Osteoblast (primary cell): ENCODE data around the gene ZC3H18. TPM values are rescaled to one million over a fixed set of nuclear protein-coding genes. Genes with fewer than 3 reads are reported as not detected.

Experiments
- DNase-seq: peaks from one replicate; pipeline ENCODE4 v3.0.0; 2011; ENCODE audit warnings: low spot score, mixed read lengths; ENCODE audit not compliant: insufficient read length; ENCODE audit errors: missing footprints
- H2AFZ ChIP-seq: 2 replicates; pipeline ENCODE4 v1.6.0; 2011; ENCODE audit warnings: mild to moderate bottlenecking, low read length
- H3K27ac ChIP-seq: 2 replicates; pipeline ENCODE4 v1.5.1; 2011; ENCODE audit warnings: mild to moderate bottlenecking, low read depth, low read length, moderate library complexity
- H3K27me3 ChIP-seq: 2 replicates; pipeline ENCODE4 v1.6.0; 2012; ENCODE audit warnings: mild to moderate bottlenecking, control low read depth, inconsistent platforms, low read length, moderate library complexity; ENCODE audit not compliant: insufficient read depth
- H3K36me3 ChIP-seq: 2 replicates; pipeline ENCODE4 v1.5.1; 2011; ENCODE audit warnings: mild to moderate bottlenecking, low read length, control low read depth, moderate library complexity; ENCODE audit not compliant: insufficient read depth
- H3K4me1 ChIP-seq: 2 replicates; pipeline ENCODE4 v1.5.1; 2011; ENCODE audit warnings: mild to moderate bottlenecking, low read length, control low read depth, moderate library complexity; ENCODE audit not compliant: insufficient read depth
- H3K4me2 ChIP-seq: 2 replicates; pipeline ENCODE4 v1.6.0; 2011; ENCODE audit warnings: mild to moderate bottlenecking, low read length; ENCODE audit not compliant: insufficient read depth
- H3K4me3 ChIP-seq: fragments of 200-600 bp; sonication (generic); 3 replicates; pipeline ENCODE4 v1.5.1; 2012; ENCODE audit warnings: mild to moderate bottlenecking, low read length, inconsistent platforms; ENCODE audit not compliant: insufficient read depth
- H3K79me2 ChIP-seq: 2 replicates; pipeline ENCODE4 v1.6.0; 2012; ENCODE audit warnings: mild to moderate bottlenecking, low read length, control low read depth, inconsistent platforms; ENCODE audit not compliant: insufficient read depth
- H3K9me3 ChIP-seq: 2 replicates; pipeline ENCODE4 v1.5.1; 2011; ENCODE audit warnings: low read depth, low read length, control low read depth
- H4K20me1 ChIP-seq: 2 replicates; pipeline ENCODE4 v1.6.0; 2012; ENCODE audit warnings: mild to moderate bottlenecking, low read length, control low read depth; ENCODE audit not compliant: insufficient read depth
- CTCF ChIP-seq: IDR thresholded peaks from 2 replicates; pipeline ENCODE4 v1.5.1; 2011; ENCODE audit warnings: mild to moderate bottlenecking, low read depth, low read length, moderate library complexity; ENCODE audit errors: extremely low read depth
- total RNA-seq: library from RNA; depleted of rRNA; stranded (reverse); fragments of >200 nt; gene quantifications from 2 replicates; pipeline ENCODE4 v1.2.3, GENCODE V29; 2012

ZC3H18 gene
- total RNA-seq, 1 donor, result 10.9 TPM

- DNase-seq, result peak; percentile 42
- Histone ChIP-seq H4K20me1 (peaks cover 17% of the 10 kb centered on the region), H3K4me3 (no peak overlapping the region), H3K4me2 (no peak overlapping the region), H3K79me2 (peaks cover 27% of the 10 kb centered on the region), H3K4me1 (no peaks in the 10 kb centered on the region), H2AFZ (no peak overlapping the region), H3K27ac (no peak overlapping the region), H3K27me3 (no peaks in the 10 kb centered on the region), H3K9me3 (no peaks in the 10 kb centered on the region), H3K36me3 (peaks cover 26% of the 10 kb centered on the region)
- no peak for TF ChIP-seq CTCF
Observed at GRCh38 chr16:88610909-88611812, 41.0 kb downstream of the ZC3H18 start.

- Histone ChIP-seq H3K4me1 (no peaks in the 10 kb centered on the region), H4K20me1 (peaks cover 27% of the 10 kb centered on the region), H3K36me3 (peaks cover 13% of the 10 kb centered on the region), H3K4me3 (no peak overlapping the region), H2AFZ (no peak overlapping the region), H3K79me2 (peaks cover 36% of the 10 kb centered on the region), H3K27me3 (no peaks in the 10 kb centered on the region), H3K4me2 (no peak overlapping the region), H3K27ac (no peak overlapping the region), H3K9me3 (no peaks in the 10 kb centered on the region)
- peak; percentile 29 for DNase-seq
- TF ChIP-seq CTCF, result no peak
Observed at GRCh38 chr16:88613293-88613692, 43.1 kb downstream of the ZC3H18 start.

- H3K4me2 ChIP-seq, result no peak overlapping the region
- DNase-seq, result peak; percentile 91
- no peak overlapping the region for H2AFZ ChIP-seq
- H3K27me3 ChIP-seq, result no peaks in the 10 kb centered on the region
- no peaks in the 10 kb centered on the region for H3K4me1 ChIP-seq
- no peak for TF ChIP-seq CTCF
- H3K36me3 ChIP-seq, result peaks cover 13% of the 10 kb centered on the region
- H3K9me3 ChIP-seq, result no peaks in the 10 kb centered on the region
- peaks cover 29% of the 10 kb centered on the region for H4K20me1 ChIP-seq
- no peak overlapping the region for H3K4me3 ChIP-seq
- H3K79me2 ChIP-seq, result peaks cover 44% of the 10 kb centered on the region
- H3K27ac ChIP-seq, result no peak overlapping the region
Observed at GRCh38 chr16:88613911-88614817, 44.0 kb downstream of the ZC3H18 start.
